ENCODE data around the gene HSPD1.
"Not testable (repeated sequence)": the region's sequence is repeated elsewhere in the genome, so short reads cannot be mapped to it uniquely, and the experiment has no call there.

HSPD1 gene

GRCh38 chr2:197495433-197496134 lies 4.1 kb downstream of the HSPD1 start:
- DNase-seq: no peak

- DNase-seq: no peak
Measured at GRCh38 chr2:197487385-197487784, 12.3 kb downstream of the HSPD1 start.

- peak; percentile 1 for DNase-seq
Measured at GRCh38 chr2:197486175-197486574, 13.5 kb downstream of the HSPD1 start.

GRCh38 chr2:197484248-197484647 lies 15.4 kb downstream of the HSPD1 start:
- not testable (repeated sequence) for DNase-seq

GRCh38 chr2:197480165-197481036 lies 19.2 kb downstream of the HSPD1 start:
- no peak for DNase-seq

- no peak for DNase-seq
Measured at GRCh38 chr2:197477797-197478196, 21.8 kb downstream of the HSPD1 start.

GRCh38 chr2:197472166-197472565 lies 27.5 kb downstream of the HSPD1 start:
- no peak for DNase-seq

- DNase-seq: no peak
Measured at GRCh38 chr2:197464175-197464574, 35.5 kb downstream of the HSPD1 start.

- DNase-seq: no peak
Measured at GRCh38 chr2:197461057-197461456, 38.6 kb downstream of the HSPD1 start.

GRCh38 chr2:197460649-197461048 lies 39.0 kb downstream of the HSPD1 start:
- DNase-seq: no peak

GRCh38 chr2:197455428-197455827 lies 44.2 kb downstream of the HSPD1 start:
- DNase-seq: no peak

GRCh38 chr2:197454923-197455322 lies 44.7 kb downstream of the HSPD1 start:
- DNase-seq: no peak

GRCh38 chr2:197453914-197454398 lies 45.7 kb downstream of the HSPD1 start:
- DNase-seq: no peak

GRCh38 chr2:197453123-197453913 lies 46.3 kb downstream of the HSPD1 start, which contains the start of gene COQ10B:
Gene COQ10B, plus strand, starts transcription at chr2:197453552. Its CDS starts 9 bp downstream, at chr2:197453561.
- DNase-seq: peak; percentile 98

- no peak for DNase-seq
Measured at GRCh38 chr2:197452754-197453122, 46.9 kb downstream of the HSPD1 start.

GRCh38 chr2:197450935-197451358 lies 48.7 kb downstream of the HSPD1 start:
- peak; percentile 50 for DNase-seq

- peak; percentile 68 for DNase-seq
Measured at GRCh38 chr2:197450465-197450864, 49.2 kb downstream of the HSPD1 start.

GRCh38 chr2:197446844-197447243 lies 52.8 kb downstream of the HSPD1 start:
- no peak for DNase-seq

GRCh38 chr2:197445746-197446145 lies 53.9 kb downstream of the HSPD1 start:
- DNase-seq: no peak

- no peak for DNase-seq
Measured at GRCh38 chr2:197442857-197443256, 56.8 kb downstream of the HSPD1 start.

- no peak for DNase-seq
Measured at GRCh38 chr2:197437380-197437779, 62.3 kb downstream of the HSPD1 start.

All from NCI-H69 (cell line).